ENCODE measurements around the gene NUP54. TPM values are rescaled to one million over a fixed set of nuclear protein-coding genes. Genes with fewer than 3 reads are reported as not detected.

Gene NUP54
- polyA plus RNA-seq, 1 experiment, result 54.5 TPM

DNA sequence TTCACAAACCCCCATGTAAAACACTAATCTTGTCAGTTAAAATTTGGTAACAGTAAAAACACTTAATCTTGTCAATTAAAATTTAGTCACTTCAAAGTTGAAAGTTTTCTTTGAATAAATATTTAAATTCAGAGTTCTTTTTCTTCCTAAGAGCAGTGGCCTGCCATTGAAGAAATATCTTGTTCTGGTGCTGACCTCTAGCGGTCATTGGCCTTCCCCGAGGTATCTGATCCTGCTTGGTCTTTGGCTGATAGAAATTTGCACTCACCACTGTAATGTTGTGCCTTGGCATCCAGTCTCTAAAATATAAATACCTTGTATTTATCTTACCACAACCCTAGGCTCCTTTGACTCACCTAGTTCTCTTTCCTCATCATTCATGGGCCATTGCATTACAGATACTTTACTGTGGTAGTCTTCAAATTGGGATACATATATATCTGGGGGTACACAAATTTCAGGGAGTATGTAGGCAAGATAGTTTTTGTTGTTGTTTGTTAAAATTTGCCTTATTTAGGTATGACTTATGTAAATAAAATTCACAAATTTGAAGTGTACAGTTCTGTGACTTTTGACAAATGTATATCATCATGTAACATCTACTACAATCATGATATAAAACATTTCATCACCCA is 80.4 kb downstream of the NUP54 start:
- ChIA-PET POLR2A (no interaction called here), CTCF (interaction anchor here (0.7 to 6.1 kb wide), 14 partner anchors 8 to 121 kb away, joined by 3 to 163 read pairs (median 4); no protein-coding TSS in a partner anchor)
- peak; percentile 34 for DNase-seq (ENCODE audit: low read depth, low spot score)
- no peak overlapping the region for H3K27ac ChIP-seq (ENCODE audit: low read depth, low read length)
- no peaks in the 10 kb centered on the region for H3K27me3 ChIP-seq (ENCODE audit: control insufficient read depth, insufficient read depth, low read length)
- no peak overlapping the region for H3K4me3 ChIP-seq (ENCODE audit: low read depth, low read length)
- TF ChIP-seq, protein P1, sequence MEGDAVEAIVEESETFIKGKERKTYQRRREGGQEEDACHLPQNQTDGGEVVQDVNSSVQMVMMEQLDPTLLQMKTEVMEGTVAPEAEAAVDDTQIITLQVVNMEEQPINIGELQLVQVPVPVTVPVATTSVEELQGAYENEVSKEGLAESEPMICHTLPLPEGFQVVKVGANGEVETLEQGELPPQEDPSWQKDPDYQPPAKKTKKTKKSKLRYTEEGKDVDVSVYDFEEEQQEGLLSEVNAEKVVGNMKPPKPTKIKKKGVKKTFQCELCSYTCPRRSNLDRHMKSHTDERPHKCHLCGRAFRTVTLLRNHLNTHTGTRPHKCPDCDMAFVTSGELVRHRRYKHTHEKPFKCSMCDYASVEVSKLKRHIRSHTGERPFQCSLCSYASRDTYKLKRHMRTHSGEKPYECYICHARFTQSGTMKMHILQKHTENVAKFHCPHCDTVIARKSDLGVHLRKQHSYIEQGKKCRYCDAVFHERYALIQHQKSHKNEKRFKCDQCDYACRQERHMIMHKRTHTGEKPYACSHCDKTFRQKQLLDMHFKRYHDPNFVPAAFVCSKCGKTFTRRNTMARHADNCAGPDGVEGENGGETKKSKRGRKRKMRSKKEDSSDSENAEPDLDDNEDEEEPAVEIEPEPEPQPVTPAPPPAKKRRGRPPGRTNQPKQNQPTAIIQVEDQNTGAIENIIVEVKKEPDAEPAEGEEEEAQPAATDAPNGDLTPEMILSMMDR (IDR thresholded peaks at IDR 0.05; ENCODE audit: low read depth, low read length), result peak; percentile 88
- H3K9me3 ChIP-seq (ENCODE audit: control insufficient read depth, insufficient read depth, low read length), result no peaks in the 10 kb centered on the region

DNA sequence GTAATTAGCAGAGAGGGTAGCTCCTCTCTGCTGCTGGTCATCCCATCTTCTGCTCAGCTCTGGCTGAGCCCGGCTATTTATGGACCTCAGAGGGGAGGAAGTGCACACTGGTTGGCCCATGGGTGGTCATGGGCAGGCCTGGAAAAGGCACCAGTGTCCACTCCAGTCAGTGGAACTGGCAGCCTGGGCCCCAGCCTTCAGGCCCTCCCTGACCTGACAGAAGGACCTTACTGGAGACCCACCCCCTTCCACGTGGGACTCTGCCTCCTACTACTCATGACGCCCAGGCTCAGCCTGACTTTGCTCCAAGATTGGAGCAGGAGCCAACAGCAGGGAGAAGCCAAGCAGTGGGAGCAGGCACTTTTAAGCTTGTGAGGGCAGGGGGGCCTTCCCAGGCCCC is 81.7 kb downstream of the NUP54 start:
- CTCF ChIA-PET, result interaction anchor here (1.1 to 6.1 kb wide), 6 partner anchors 21 to 72 kb away, joined by 4 to 163 read pairs (median 6); no protein-coding TSS in a partner anchor
- H3K9me3 ChIP-seq (ENCODE audit: control insufficient read depth, insufficient read depth, low read length), result no peaks in the 10 kb centered on the region
- TF ChIP-seq, protein P1 (IDR thresholded peaks at IDR 0.05; ENCODE audit: low read depth, low read length), result no peak
- H3K4me3 ChIP-seq (ENCODE audit: low read depth, low read length), result no peak overlapping the region
- H3K27ac ChIP-seq (ENCODE audit: low read depth, low read length), result no peak overlapping the region
- POLR2A ChIA-PET, result interaction anchor here (1.1 kb wide), 1 partner anchor 71 kb away, joined by 3 read pairs; no protein-coding TSS in a partner anchor
- H3K27me3 ChIP-seq (ENCODE audit: control insufficient read depth, insufficient read depth, low read length), result no peaks in the 10 kb centered on the region
- DNase-seq (ENCODE audit: low read depth, low spot score), result no peak

Other genes with a start within 250 kb of the NUP54 start
- not detected in 2 replicates for gene PPEF2, start 245.9 kb downstream of the NUP54 start, polyA plus RNA-seq (2011; rRNA removed)
- 13.2 and 14.7 TPM in 2 replicates for gene NAAA, start 207.4 kb downstream of the NUP54 start, polyA plus RNA-seq (2011; rRNA removed)
- gene SDAD1, start 157.5 kb downstream of the NUP54 start, polyA plus RNA-seq (2011; rRNA removed), result 28.0 and 40.1 TPM in 2 replicates
- not detected in 2 replicates for gene CXCL9, start 140.9 kb downstream of the NUP54 start, polyA plus RNA-seq (2011; rRNA removed)
- 3.0 TPM in 2 replicates for gene CXCL10, start 124.9 kb downstream of the NUP54 start, polyA plus RNA-seq (2011; rRNA removed)
- gene CXCL11, start 112.3 kb downstream of the NUP54 start, polyA plus RNA-seq (2011; rRNA removed), result 0.05 and 0.09 TPM in 2 replicates
- 0.20 TPM in 1 of 2 replicates, not detected in the other for gene ART3, start 73.7 kb downstream of the NUP54 start, polyA plus RNA-seq (2011; rRNA removed)
- 152 and 161 TPM in 2 replicates for gene SCARB2, start 65.4 kb upstream of the NUP54 start, polyA plus RNA-seq (2011; rRNA removed)
- gene FAM47E, start 103.3 kb upstream of the NUP54 start, polyA plus RNA-seq (2011; rRNA removed), result 0.06 TPM in 1 of 2 replicates, not detected in the other
- 0.69 and 0.92 TPM in 2 replicates for gene STBD1, start 158.3 kb upstream of the NUP54 start, polyA plus RNA-seq (2011; rRNA removed)

Data from AG04450 (cell line).